GM19043 (cell line): ENCODE results near the gene HLA-A.

Source experiments
- ATAC-seq: cut with Tn5 transposase; IDR thresholded peaks from one replicate; pipeline ENCODE4 v1.9.1; 2021; ENCODE audit warnings: low read depth; ENCODE audit not compliant: unreplicated experiment

HLA-A gene

GRCh38 chr6:29984232-29984631 is 41.9 kb downstream of the HLA-A start:
- no peak for ATAC-seq

DNA sequence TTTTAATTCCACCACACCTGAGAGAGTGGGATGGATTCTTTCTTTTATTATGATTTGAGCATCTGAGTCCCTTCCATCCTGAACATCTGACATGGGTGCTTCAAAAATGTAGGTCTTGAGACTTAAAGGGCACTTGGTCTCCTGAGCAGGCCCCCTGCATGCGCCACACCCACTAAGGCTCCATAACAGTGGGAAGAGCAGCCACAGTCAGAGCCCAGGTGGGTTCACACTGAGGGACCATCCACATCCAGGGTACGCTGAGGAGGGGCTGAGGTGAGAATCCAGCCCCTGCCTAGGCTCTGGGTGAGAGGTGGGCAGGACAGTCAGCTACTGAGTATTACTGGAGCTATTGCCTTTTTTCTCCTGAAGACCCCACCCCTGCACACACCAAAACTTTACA is 42.7 kb downstream of the HLA-A start:
- ATAC-seq: no peak

GRCh38 chr6:29986179-29986781 is 43.9 kb downstream of the HLA-A start:
- ATAC-seq: no peak

DNA sequence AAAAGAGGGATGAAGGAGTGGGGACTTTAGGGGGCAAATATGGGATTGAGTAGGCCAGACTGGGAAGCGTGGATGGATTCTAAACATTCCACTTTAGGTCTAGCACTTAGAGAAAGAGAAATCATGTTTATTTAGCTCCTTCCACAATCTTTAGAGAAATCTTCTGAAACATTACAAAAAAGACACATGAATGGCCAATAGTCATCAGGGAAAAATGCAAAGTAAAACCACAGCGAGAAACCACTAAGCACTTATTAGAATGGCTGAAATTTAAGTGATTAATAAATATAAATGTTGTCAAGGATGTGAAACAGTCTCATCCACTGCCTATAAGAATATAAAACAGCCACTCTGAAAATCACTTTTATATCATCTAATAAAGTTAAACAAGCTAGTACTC is 46.9 kb downstream of the HLA-A start:
- no peak for ATAC-seq

- no peak for ATAC-seq
These were observed 48.6 kb downstream of the HLA-A start for GRCh38 chr6:29990931-29991330.

GRCh38 chr6:29992807-29993206 is 50.5 kb downstream of the HLA-A start:
- ATAC-seq: no peak

GRCh38 chr6:29994826-29995225 is 52.5 kb downstream of the HLA-A start:
- no peak for ATAC-seq

DNA sequence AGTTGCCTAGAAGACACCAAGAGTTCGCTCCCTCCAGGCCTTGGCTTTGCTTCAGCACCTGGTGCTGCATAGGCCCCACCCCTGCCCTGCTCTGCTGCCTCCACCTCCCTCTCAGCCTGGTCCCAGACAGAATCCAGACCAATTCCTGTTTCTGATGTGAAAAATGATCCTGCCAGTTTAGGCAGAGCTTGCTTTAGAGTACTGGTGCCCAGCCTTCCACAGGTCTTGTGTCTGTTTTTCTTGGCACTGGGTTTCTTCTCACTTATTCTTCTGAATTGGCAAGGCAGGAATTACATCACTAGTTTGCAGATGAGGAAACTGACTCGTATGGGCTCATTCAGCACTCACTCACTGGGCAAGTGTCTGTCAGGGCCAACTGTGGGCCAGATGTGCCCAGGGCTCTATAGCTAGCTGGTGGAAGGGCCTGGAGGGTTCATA is 53.0 kb downstream of the HLA-A start:
- ATAC-seq: no peak
